ENCODE results near the gene INSR.
"Not testable (repeated sequence)": the region's sequence is repeated elsewhere in the genome, so short reads cannot be mapped to it uniquely, and the experiment has no call there.

Gene INSR

DNA sequence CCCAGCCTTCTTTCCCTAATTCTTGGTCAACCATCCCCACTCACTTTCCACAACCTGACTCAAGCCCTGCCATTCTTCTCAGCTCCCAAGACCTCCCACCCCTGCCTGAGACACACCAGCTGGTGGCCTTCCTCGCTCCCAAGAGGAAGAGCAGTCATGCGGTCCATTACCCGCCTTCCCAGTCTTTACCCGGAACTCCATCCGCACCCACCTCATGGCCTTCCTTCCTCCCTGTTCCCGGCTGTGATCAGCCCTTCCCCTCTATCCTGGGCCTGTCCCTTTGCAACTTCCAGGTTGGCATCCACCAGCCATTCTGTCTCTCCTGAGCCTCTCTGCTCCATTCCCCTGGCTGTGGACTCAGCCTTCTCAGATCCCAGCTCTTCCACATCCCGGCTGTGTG lies 18.6 kb upstream of the INSR start:
- no peak for DNase-seq (ENCODE audit: low read depth)
- TF ChIP-seq, protein P1, sequence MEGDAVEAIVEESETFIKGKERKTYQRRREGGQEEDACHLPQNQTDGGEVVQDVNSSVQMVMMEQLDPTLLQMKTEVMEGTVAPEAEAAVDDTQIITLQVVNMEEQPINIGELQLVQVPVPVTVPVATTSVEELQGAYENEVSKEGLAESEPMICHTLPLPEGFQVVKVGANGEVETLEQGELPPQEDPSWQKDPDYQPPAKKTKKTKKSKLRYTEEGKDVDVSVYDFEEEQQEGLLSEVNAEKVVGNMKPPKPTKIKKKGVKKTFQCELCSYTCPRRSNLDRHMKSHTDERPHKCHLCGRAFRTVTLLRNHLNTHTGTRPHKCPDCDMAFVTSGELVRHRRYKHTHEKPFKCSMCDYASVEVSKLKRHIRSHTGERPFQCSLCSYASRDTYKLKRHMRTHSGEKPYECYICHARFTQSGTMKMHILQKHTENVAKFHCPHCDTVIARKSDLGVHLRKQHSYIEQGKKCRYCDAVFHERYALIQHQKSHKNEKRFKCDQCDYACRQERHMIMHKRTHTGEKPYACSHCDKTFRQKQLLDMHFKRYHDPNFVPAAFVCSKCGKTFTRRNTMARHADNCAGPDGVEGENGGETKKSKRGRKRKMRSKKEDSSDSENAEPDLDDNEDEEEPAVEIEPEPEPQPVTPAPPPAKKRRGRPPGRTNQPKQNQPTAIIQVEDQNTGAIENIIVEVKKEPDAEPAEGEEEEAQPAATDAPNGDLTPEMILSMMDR (IDR thresholded peaks at IDR 0.05; ENCODE audit: control insufficient read depth, extremely low read depth, insufficient read depth), result no peak
- no peak overlapping the region for H3K4me3 ChIP-seq (ENCODE audit: low read depth, low read length)

GRCh38 chr19:7311911-7312310 lies 17.7 kb upstream of the INSR start:
- H3K4me3 ChIP-seq (ENCODE audit: low read depth, low read length), result no peak overlapping the region
- no peak for DNase-seq (ENCODE audit: low read depth)
- TF ChIP-seq, protein P1 (IDR thresholded peaks at IDR 0.05; ENCODE audit: control insufficient read depth, extremely low read depth, insufficient read depth), result no peak

- H3K4me3 ChIP-seq (ENCODE audit: low read depth, low read length); DNase-seq (ENCODE audit: low read depth): not testable (repeated sequence)
Measured at GRCh38 chr19:7308327-7308726, 14.1 kb upstream of the INSR start.

GRCh38 chr19:7307590-7308218 lies 13.5 kb upstream of the INSR start:
- TF ChIP-seq, protein P1 (IDR thresholded peaks at IDR 0.05; ENCODE audit: control insufficient read depth, extremely low read depth, insufficient read depth), result no peak

GRCh38 chr19:7304200-7304599 lies 10.0 kb upstream of the INSR start:
- no peak for DNase-seq (ENCODE audit: low read depth)
- TF ChIP-seq, protein P1 (IDR thresholded peaks at IDR 0.05; ENCODE audit: control insufficient read depth, extremely low read depth, insufficient read depth), result no peak
- no peak overlapping the region for H3K4me3 ChIP-seq (ENCODE audit: low read depth, low read length)

More at GRCh38 chr19:7307590-7308218, 13.5 kb upstream of the INSR start:
- H3K4me3 ChIP-seq (ENCODE audit: low read depth, low read length), result no peak overlapping the region
- no peak for DNase-seq (ENCODE audit: low read depth)

DNA sequence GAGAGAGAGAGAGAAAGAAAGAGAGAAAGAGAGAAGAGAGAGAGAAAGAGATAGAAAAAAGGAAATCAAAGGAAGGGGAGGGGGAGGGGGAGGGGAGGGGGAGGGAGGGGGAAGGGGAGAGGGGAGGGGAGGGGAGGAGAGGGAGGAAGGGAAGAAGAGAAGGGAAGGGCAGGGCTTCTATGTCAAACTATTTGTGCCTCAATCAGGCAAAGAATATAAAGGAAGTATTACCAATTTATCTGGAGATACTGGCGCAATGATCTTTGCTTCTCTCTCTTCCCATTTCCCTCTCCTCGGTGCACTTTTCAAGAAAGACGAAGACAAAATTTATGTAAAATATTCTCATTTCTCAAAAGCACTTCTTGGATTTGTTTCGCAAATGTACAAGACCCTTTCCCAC lies 9.3 kb upstream of the INSR start:
- DNase-seq (ENCODE audit: low read depth), result no peak

DNA sequence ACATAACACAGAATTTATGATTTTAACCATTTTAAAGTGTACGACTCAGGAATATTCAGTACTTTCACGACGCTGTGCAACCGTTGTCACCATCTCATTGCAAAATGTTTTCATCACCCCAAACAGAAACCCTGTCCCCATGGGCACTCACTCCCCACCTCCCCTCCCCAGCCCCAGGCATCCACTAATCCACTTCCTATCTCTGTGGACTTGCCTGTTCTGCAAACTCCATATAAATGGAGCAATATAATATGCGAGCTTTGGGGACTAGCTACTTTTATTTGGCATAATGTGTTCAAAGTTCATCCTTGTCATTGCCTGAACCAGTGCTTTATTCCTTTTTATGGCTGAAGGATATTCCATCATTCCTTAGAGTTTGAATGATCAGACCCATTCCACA lies 7.3 kb upstream of the INSR start:
- TF ChIP-seq, protein P1 (IDR thresholded peaks at IDR 0.05; ENCODE audit: control insufficient read depth, extremely low read depth, insufficient read depth), result no peak
- no peak for DNase-seq (ENCODE audit: low read depth)
- no peak overlapping the region for H3K4me3 ChIP-seq (ENCODE audit: low read depth, low read length)

More for the DNA sequence above, 9.3 kb upstream of the INSR start:
- H3K4me3 ChIP-seq (ENCODE audit: low read depth, low read length), result no peak overlapping the region
- TF ChIP-seq, protein P1 (IDR thresholded peaks at IDR 0.05; ENCODE audit: control insufficient read depth, extremely low read depth, insufficient read depth), result no peak
